ENCODE data around the gene MORN5.

DNA sequence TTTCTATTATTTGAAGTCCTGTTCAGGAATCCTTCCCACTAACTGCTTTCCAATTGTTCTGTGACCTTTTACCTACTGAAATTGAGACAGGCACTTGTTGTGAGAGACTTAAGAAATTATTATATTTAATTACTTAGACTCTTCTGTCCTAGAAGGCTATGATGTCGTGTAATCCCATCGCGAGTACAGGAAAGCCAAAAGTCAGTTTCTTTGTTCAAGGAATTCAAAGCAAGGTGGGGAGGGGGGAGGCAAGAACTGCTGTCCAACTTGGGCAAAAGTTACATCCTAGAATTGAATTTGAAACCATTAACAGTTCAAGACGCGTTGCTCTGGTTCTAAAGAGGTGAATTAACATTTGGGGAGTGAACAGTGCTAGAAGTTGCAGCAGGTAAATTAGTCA lies 18.0 kb upstream of the MORN5 start:
- TF ChIP-seq, protein P1, sequence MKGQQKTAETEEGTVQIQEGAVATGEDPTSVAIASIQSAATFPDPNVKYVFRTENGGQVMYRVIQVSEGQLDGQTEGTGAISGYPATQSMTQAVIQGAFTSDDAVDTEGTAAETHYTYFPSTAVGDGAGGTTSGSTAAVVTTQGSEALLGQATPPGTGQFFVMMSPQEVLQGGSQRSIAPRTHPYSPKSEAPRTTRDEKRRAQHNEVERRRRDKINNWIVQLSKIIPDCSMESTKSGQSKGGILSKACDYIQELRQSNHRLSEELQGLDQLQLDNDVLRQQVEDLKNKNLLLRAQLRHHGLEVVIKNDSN (IDR thresholded peaks at IDR 0.05), result no peak
- TF ChIP-seq RAD21 (IDR thresholded peaks at IDR 0.05; ENCODE audit: low read depth), result no peak
- TF ChIP-seq ZBTB7A (IDR thresholded peaks at IDR 0.05; ENCODE audit: low read depth), result no peak
- TF ChIP-seq, protein P2, sequence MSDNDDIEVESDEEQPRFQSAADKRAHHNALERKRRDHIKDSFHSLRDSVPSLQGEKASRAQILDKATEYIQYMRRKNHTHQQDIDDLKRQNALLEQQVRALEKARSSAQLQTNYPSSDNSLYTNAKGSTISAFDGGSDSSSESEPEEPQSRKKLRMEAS (IDR thresholded peaks at IDR 0.05), result no peak
- TF ChIP-seq FOXM1 (IDR thresholded peaks at IDR 0.05; ENCODE audit: borderline replicate concordance, low read depth), result no peak
- no peak for TF ChIP-seq EP300 (IDR thresholded peaks at IDR 0.05; ENCODE audit: borderline replicate concordance)
- no peak for TF ChIP-seq CREB1 (IDR thresholded peaks at IDR 0.05; ENCODE audit: low read depth)
- no peak for TF ChIP-seq TEAD4 (IDR thresholded peaks at IDR 0.05)
- TF ChIP-seq CEBPB (IDR thresholded peaks at IDR 0.05), result no peak
- no peak for TF ChIP-seq TAF1 (IDR thresholded peaks at IDR 0.05; ENCODE audit: low read depth)
